HG02884 (cell line): ENCODE results near the gene SMAD1.
A peak's percentile ranks its signal among the peaks of the same experiment; 100 is the strongest.
"Not testable (repeated sequence)": the region's sequence is repeated elsewhere in the genome, so short reads cannot be mapped to it uniquely, and the experiment has no call there.

Source experiments
- ATAC-seq: cut with Tn5 transposase; IDR thresholded peaks from one replicate; pipeline ENCODE4 v1.9.1; 2021; ENCODE audit warnings: mild to moderate bottlenecking, moderate library complexity; ENCODE audit not compliant: unreplicated experiment

SMAD1 gene

GRCh38 chr4:145525291-145525740, 43.7 kb downstream of the SMAD1 start:
- ATAC-seq = no peak

DNA sequence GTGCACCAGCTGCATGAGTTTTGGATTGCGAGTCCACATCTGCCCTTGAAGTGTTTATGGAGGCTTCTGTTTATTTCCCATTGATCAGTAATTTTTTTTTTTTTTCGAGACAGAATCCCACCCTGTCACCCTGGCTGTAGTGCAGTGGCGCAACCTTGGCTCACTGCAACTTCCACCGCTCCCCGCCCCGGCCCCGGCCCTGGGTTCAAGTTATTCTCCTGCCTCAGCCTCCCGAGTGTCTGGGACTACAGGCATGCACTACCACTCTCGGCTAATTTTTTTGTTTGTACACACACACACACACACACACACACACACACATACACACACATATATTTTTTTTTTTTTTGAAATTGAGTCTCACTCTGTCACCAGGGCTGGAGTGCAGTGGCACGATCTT, 46.1 kb downstream of the SMAD1 start:
- no peak for ATAC-seq

- no peak for ATAC-seq
These were observed 46.9 kb downstream of the SMAD1 start for GRCh38 chr4:145528601-145529000.

DNA sequence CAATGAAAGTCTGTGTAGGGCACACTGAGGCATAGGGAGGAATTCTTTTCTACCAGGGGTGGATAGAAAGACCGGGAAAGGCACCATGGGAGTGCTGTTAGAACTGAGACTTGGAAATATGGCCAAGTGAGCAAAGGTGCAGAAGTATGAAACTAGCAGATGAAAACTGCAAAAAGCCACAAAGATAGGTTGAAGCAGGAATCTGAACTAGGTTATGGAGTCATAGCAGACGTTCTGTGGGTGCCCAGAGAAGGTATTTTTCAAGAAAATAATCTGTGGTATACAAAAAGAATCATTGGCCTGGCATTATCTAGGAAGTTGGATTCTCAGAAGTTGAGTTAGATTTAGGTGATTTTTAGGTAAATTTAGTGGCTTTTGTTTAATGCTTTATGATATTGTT, 48.5 kb downstream of the SMAD1 start:
- no peak for ATAC-seq

- ATAC-seq = no peak
These were observed 49.0 kb downstream of the SMAD1 start for GRCh38 chr4:145530662-145531061.

DNA sequence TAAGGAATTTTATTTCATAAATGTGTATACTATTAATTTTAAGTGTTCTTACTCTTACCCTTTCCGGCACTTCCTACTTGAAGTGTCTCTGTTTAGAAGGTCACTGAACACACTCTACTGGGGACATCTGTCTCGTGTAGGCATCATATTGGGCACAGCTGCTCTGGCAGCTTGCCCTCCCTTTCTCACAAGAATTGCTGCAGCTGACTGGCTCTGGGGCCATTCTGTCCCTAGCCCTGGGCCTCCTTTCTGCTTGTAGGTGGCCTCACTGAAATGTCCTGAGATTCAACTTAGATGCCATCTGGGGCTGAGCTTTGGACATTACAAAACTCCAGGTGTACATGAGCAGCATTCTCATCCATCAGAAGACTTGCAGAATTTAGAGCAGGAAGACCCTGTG, 49.6 kb downstream of the SMAD1 start:
- ATAC-seq = no peak

DNA sequence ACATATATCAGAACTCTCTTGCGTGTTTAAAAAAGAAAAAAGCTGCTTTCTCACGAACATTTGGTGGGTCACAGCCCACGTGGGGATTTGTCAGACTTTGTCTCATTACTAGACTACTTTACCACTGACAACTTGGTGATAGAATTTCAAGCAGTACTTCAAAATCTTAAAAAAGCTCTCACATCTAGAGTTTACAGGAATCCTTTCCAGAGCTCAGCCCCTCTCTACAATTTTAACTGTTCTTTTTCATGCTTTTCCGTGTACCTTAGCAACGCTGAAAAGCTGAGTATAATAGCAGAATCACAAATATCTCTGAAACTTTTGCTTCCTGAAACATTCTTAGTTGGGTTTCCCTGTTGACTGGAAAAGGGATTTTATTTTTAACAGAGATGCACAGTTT, 50.2 kb downstream of the SMAD1 start:
- no peak for ATAC-seq

DNA sequence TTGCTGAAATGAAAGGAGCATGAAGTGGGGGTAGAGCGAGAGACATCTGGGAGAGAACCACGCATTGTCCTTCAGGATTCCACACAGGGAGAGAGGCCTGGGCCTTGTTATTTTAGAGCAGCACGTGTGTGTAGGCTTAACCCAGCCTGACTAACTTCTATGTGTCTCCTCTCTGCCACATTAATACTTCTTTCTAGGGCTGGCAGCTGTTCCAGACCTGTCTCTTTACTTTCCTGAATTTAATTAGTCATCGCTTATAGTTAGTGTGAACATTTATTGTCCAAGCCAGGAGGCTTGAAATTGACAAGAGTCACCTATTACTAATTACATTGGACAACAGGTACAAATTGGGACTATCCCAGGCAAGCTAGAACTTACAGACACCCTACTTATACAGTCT, 51.3 kb downstream of the SMAD1 start:
- no peak for ATAC-seq

- ATAC-seq = not testable (repeated sequence)
These were observed 51.8 kb downstream of the SMAD1 start for GRCh38 chr4:145533415-145533814.

DNA sequence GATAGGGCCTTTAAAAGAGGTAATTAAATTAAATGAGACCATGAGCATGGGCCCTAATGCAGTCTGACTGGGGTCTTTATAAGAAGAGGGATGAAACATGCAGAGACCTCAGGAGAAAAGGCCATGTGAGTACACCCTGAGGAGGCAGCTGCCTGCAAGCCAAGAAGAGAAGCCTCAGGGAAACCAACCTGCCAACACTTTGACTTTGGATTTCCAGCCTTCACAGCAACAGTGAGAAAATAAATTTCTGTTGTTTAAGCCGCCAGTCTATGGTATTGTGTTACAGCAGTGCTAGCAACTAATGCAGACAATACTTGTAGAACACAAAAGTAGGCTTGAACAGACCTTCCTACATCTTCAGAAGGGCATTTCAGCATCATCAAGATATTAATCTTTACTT, 52.3 kb downstream of the SMAD1 start:
- ATAC-seq = no peak

- no peak for ATAC-seq
These were observed 53.5 kb downstream of the SMAD1 start for GRCh38 chr4:145535202-145535601.

DNA sequence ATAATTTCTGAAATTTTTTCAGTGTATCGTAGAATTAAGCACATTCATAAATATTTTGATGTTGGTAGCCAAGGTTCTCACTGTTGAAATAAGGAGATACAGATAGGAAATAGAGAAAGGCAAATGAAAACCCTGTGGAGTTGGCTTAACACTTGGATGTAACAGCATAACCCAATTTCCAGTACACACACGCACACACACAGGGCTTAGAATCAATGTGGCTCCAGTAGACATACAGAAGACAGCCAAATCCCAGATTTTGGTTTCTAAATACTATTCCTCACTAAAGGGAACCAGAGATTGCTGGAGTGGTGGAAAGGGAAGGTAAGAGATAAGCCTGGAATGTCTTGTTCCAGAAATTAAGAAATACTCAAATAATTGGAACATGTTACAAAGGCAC, 54.4 kb downstream of the SMAD1 start:
- ATAC-seq = no peak

- ATAC-seq = no peak
These were observed 56.9 kb downstream of the SMAD1 start for GRCh38 chr4:145538596-145538995.

DNA sequence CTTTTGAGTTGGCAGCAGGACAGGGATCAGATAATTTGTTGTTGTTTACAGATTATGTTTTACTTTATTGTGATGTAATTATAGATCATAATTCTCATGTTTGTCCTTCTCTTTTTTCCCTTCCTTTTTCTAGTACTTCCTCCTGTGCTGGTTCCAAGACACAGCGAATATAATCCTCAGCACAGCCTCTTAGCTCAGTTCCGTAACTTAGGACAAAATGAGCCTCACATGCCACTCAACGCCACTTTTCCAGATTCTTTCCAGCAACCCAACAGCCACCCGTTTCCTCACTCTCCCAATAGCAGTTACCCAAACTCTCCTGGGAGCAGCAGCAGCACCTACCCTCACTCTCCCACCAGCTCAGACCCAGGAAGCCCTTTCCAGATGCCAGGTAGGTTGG, 58.0 kb downstream of the SMAD1 start:
- no peak for ATAC-seq

DNA sequence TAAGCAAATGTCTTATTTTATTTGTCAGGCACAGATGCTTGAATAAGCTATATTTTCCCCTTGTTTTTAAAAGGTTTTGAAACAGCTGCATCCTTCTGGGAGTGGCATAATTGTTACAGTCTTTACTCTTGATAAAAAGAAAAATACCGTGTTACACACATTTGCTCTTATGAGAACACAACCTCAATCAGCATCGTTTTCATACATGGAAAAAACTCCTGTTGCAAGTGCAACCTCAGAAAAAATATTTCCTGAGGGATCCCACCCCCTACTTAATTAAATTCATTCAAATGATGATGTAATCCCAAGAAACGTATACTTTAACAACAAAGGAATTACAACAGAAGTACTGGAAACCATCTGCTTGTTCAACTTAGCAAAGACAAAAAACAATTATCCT, 58.6 kb downstream of the SMAD1 start:
- no peak for ATAC-seq

DNA sequence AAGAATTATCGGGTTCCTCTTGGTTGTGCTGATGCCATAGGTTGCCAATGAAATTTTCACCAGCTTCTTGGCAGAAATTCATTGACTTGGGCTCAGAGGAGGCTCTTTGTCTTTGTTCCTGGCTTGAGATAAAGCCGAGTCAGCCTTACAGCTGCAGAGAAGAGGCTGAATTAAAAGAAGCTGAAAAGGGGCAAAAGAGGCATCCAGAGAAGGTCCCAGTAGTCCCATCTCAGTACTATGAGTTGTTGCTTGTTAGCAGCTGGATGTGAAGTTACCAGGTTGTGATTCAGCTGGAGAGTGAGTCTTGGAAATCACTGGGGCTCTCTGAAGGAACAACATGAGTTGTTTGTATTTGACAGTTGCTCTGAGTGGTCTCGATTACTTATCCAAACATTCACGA, 59.7 kb downstream of the SMAD1 start:
- no peak for ATAC-seq

DNA sequence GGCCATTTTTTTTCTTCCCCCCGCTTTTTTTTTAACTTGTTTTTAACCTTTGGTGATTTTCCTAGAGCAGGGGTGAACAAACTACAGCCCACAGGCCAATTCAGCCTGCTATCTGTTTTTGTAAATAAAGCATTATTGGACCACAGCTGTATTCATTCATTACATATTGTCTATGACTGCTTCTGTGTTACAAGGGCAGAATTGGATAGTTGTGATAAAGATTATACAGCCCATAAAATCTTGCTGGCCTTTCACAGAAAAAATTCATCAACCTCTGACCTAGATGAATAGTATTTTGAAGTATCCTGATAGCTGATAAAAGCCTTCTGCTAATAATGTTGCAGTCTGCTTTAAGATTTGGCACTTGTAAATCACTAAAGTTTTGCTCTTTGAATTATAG, 63.4 kb downstream of the SMAD1 start:
- no peak for ATAC-seq

DNA sequence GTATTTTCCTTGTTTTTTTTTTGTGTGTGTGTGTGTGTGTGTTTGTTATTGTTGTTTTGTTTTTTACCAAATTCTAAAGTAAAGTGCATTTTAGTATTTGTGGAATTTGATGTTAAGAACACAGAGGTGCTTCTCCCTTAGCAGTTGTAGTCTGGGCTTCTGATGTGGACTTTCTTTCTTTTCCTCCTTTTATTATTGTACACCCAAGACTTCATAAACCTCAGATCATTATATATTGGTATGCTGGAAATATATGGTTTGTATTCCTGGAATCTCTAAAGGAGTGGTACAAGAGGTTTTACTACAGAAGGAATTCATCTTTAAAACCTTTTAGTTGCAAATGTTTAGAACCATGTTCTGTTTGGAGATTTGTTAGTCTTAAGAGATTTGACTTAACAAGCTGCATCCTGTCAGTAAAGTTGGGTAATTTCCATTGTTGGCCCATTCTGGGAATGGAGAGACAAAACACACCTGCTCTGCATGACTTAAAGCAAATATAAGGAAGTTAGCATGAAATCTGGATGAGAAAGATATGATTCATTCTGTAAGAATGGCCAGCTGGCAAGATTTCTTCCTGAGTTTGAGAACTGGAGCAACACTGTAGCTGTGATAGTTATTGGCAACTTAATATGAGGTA, 64.0 kb downstream of the SMAD1 start:
- no peak for ATAC-seq

GRCh38 chr4:145546175-145546915, 64.7 kb downstream of the SMAD1 start:
- ATAC-seq = no peak

DNA sequence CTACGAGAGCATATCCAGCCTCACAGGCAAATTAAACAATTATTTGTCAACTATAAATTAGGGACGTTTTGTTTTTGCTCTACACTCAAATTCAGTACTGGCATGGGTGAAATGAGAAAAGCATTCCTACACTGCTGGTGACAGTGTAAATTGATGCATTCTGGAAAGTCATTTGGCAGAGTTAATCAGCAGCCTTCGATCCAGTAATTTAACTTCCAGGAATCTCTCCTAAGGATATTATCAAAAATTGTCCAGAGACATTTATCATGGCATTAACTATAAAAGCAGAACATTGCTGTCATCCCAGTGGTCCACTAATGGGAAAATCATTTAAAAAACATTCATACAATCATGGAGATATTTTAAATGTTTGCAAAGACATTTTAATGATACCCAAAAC, 70.0 kb downstream of the SMAD1 start:
- no peak for ATAC-seq

DNA sequence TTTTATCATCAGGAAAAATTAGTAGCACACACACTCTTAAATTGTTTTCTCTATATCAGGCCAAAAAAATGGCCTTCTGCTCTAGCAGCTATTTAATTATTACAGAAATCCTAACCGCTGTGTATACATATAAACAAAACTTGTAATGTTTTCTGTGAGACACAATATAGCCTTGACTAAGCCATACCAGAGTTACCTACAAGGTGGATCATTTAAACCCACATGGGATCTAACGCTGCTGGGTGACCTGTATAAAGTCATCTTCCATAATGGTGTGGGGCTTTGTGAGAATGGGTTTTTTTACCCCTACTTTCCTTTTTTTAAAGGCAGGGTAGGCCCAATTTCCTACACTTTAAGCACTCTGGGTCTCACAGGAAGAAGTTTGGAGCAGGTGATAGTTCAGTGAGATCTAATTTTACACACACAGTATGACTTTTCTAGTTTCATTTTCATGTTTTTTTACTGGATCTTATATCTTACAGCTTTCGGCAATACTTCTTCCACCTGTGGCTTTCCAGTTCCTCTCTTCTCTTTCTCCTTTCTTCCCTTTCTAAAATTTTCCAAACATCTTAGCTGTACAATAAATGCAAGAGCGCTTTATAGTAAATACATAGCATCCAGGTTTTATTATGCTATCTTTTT, 70.6 kb downstream of the SMAD1 start:
- peak; percentile 83 for ATAC-seq

DNA sequence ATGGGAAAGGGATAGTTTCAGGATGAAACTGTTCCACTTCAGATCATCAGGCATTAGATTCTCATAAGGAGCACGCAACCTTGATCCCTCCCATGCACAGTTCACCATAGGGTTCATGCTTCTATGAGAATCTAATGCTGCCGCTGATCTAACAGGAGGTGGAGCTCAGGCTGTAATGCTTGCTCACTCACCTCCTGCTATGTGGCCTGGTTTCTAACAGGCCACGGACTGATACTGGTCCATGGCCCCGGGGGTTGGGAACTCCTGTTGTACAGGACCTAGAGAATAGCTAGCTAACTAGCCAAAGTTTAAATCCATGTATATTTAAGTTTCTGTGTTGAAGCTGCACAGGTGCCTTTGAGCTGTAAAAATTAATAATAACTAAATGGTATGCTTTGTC, 71.7 kb downstream of the SMAD1 start:
- ATAC-seq = no peak
